ENCODE data around the gene PTCH1.

Gene PTCH1

GRCh38 chr9:95499046-95499676 is 17.6 kb downstream of the PTCH1 start:
- no peak for TF ChIP-seq CTCF (IDR thresholded peaks at IDR 0.05; ENCODE audit: control extremely low read depth, extremely low read depth, low read depth, missing control alignments)
- CTCF ChIA-PET, result no interaction called here
- DNase-seq (ENCODE audit: extremely low spot score), result no peak
- POLR2A ChIA-PET, result no interaction called here

- no peak for TF ChIP-seq CTCF (IDR thresholded peaks at IDR 0.05; ENCODE audit: control extremely low read depth, extremely low read depth, low read depth, missing control alignments)
- DNase-seq (ENCODE audit: extremely low spot score), result no peak
- POLR2A ChIA-PET, result no interaction called here
- CTCF ChIA-PET, result interaction anchor here (1.1 kb wide), 1 partner anchor 10 kb away, joined by 4 read pairs; no protein-coding TSS in a partner anchor
Measured at GRCh38 chr9:95498641-95499040, 18.1 kb downstream of the PTCH1 start.

- DNase-seq (ENCODE audit: extremely low spot score), result no peak
- POLR2A ChIA-PET, result no interaction called here
- CTCF ChIA-PET, result interaction anchor here (1.1 kb wide), 1 partner anchor 9 kb away, joined by 4 read pairs; no protein-coding TSS in a partner anchor
- TF ChIP-seq CTCF (IDR thresholded peaks at IDR 0.05; ENCODE audit: control extremely low read depth, extremely low read depth, low read depth, missing control alignments), result no peak
Measured at GRCh38 chr9:95497772-95498171, 19.0 kb downstream of the PTCH1 start.

DNA sequence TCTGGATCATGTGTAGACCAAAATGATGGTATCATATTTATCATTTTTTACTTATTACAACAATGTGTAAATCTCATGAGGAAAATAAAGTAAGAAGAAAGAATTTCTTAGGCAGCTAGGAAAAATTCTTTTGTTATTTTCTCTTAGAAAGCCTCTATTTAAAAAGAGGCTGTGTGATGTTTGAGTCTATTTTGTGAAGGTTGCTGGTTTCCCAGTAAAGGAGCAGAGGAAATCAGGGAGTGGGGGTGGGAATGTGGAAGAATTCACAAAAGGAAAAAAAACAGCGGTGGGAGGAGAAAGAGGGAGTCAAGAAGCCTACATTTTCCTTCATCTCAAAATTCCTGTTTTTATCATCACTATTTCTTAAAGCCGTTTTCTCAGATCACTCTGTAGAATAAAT is 20.1 kb downstream of the PTCH1 start:
- POLR2A ChIA-PET, result no interaction called here
- CTCF ChIA-PET, result no interaction called here
- no peak for DNase-seq (ENCODE audit: extremely low spot score)
- no peak for TF ChIP-seq CTCF (IDR thresholded peaks at IDR 0.05; ENCODE audit: control extremely low read depth, extremely low read depth, low read depth, missing control alignments)

GRCh38 chr9:95495961-95496360 is 20.8 kb downstream of the PTCH1 start:
- no peak for DNase-seq (ENCODE audit: extremely low spot score)
- ChIA-PET POLR2A (no interaction called here), CTCF (no interaction called here)
- no peak for TF ChIP-seq CTCF (IDR thresholded peaks at IDR 0.05; ENCODE audit: control extremely low read depth, extremely low read depth, low read depth, missing control alignments)

DNA sequence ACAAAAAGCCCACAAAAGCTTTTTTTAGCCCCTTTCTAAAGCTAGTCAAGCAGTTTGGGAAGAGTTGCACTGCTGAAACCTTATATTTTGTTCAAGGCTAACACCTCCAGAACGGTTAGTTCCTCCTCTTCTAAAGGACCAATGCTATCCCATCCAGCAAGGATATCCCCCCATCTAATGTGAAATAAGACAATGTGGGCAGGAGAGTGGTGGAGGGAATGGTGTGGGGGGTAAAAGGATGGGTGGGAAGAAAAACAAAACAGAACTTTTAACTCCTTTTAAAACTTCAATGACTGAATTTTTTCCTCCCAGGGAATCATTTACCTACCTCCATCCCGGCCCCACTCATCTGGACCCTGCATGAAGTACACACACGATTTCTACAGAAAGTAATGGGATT is 21.2 kb downstream of the PTCH1 start:
- DNase-seq (ENCODE audit: extremely low spot score), result no peak
- TF ChIP-seq CTCF (IDR thresholded peaks at IDR 0.05; ENCODE audit: control extremely low read depth, extremely low read depth, low read depth, missing control alignments), result no peak
- CTCF ChIA-PET, result no interaction called here
- POLR2A ChIA-PET, result no interaction called here

All from GM10248 (cell line).